Measurements from ENCODE around the gene D2HGDH.

Gene D2HGDH

GRCh38 chr2:241751152-241751551 lies 16.7 kb downstream of the D2HGDH start:
- TF ChIP-seq CTCF (IDR thresholded peaks at IDR 0.05), result no peak
- no peaks in the 10 kb centered on the region for H3K9me3 ChIP-seq
- DNase-seq, result no peak
- no peaks in the 10 kb centered on the region for H3K27me3 ChIP-seq
- H3K36me3 ChIP-seq, result peaks cover 15 to 98% (median 56%) of the 10 kb centered on the region in 3 donors
- H3K4me3 ChIP-seq, result no peak overlapping the region
- intact Hi-C loops (cut with DNase I; ENCODE audit: low total_unique reads), result no loop called here
- H3K4me1 ChIP-seq, result no peaks in the 10 kb centered on the region
- H3K27ac ChIP-seq, result no peak overlapping the region

GRCh38 chr2:241751776-241752175 lies 17.3 kb downstream of the D2HGDH start:
- H3K27ac ChIP-seq, result no peak overlapping the region
- DNase-seq, result no peak
- peaks cover 15 to 98% (median 59%) of the 10 kb centered on the region in 3 donors for H3K36me3 ChIP-seq
- H3K4me3 ChIP-seq, result no peak overlapping the region
- intact Hi-C loops (cut with DNase I; ENCODE audit: low total_unique reads), result no loop called here
- no peak for TF ChIP-seq CTCF (IDR thresholded peaks at IDR 0.05)
- H3K4me1 ChIP-seq, result no peaks in the 10 kb centered on the region
- no peaks in the 10 kb centered on the region for H3K27me3 ChIP-seq
- H3K9me3 ChIP-seq, result no peaks in the 10 kb centered on the region

- H3K27me3 ChIP-seq, result no peaks in the 10 kb centered on the region
- no peak overlapping the region for H3K4me3 ChIP-seq
- no peak for DNase-seq
- no peaks in the 10 kb centered on the region for H3K9me3 ChIP-seq
- no peaks in the 10 kb centered on the region for H3K4me1 ChIP-seq
- H3K27ac ChIP-seq, result no peak overlapping the region
- peaks cover 15 to 98% (median 60%) of the 10 kb centered on the region in 3 donors for H3K36me3 ChIP-seq
- TF ChIP-seq CTCF (IDR thresholded peaks at IDR 0.05), result no peak
- intact Hi-C loops (cut with DNase I; ENCODE audit: low total_unique reads), result no loop called here
Measured at GRCh38 chr2:241752253-241752652, 17.8 kb downstream of the D2HGDH start.

GRCh38 chr2:241752689-241753276 lies 18.4 kb downstream of the D2HGDH start:
- no peak for DNase-seq
- no peaks in the 10 kb centered on the region for H3K9me3 ChIP-seq
- H3K4me1 ChIP-seq, result no peaks in the 10 kb centered on the region
- TF ChIP-seq CTCF (IDR thresholded peaks at IDR 0.05), result no peak
- intact Hi-C loops (cut with DNase I; ENCODE audit: low total_unique reads), result no loop called here
- no peaks in the 10 kb centered on the region for H3K27me3 ChIP-seq
- no peak overlapping the region for H3K27ac ChIP-seq
- H3K4me3 ChIP-seq, result no peak overlapping the region
- H3K36me3 ChIP-seq, result peaks cover 15 to 100% (median 65%) of the 10 kb centered on the region in 3 donors

GRCh38 chr2:241753493-241753892 lies 19.1 kb downstream of the D2HGDH start:
- Histone ChIP-seq H3K4me1 (no peaks in the 10 kb centered on the region), H3K4me3 (no peak overlapping the region), H3K36me3 (peaks cover 15 to 96% (median 61%) of the 10 kb centered on the region in 3 donors), H3K27me3 (no peaks in the 10 kb centered on the region), H3K9me3 (no peaks in the 10 kb centered on the region), H3K27ac (no peak overlapping the region)
- no peak for DNase-seq
- intact Hi-C loops (cut with DNase I; ENCODE audit: low total_unique reads), result no loop called here
- no peak for TF ChIP-seq CTCF (IDR thresholded peaks at IDR 0.05)

GRCh38 chr2:241754042-241754441 lies 19.6 kb downstream of the D2HGDH start:
- Histone ChIP-seq H3K4me3 (no peak overlapping the region), H3K36me3 (peaks cover 15 to 92% (median 56%) of the 10 kb centered on the region in 3 donors), H3K9me3 (no peaks in the 10 kb centered on the region), H3K27me3 (no peaks in the 10 kb centered on the region), H3K4me1 (no peaks in the 10 kb centered on the region), H3K27ac (no peak overlapping the region)
- no peak for DNase-seq
- intact Hi-C loops (cut with DNase I; ENCODE audit: low total_unique reads), result no loop called here
- no peak for TF ChIP-seq CTCF (IDR thresholded peaks at IDR 0.05)
